Fibroblast of the aortic adventitia (primary cell): ENCODE results near the gene RTN1. TPM values are rescaled to one million over a fixed set of nuclear protein-coding genes. Genes with fewer than 3 reads are reported as not detected.

Experiments used
- DNase-seq: peaks from one replicate; pipeline ENCODE4 v3.0.0-alpha.2; 2010; ENCODE audit warnings: low read depth
- H3K4me3 ChIP-seq: 2 replicates; pipeline ENCODE4 v1.5.1; 2011; ENCODE audit warnings: low read depth, mild to moderate bottlenecking, control low read depth, low read length, moderate library complexity
- CTCF ChIP-seq: IDR thresholded peaks from 2 replicates; pipeline ENCODE4 v1.5.1; 2011; ENCODE audit warnings: mild to moderate bottlenecking, low read length, control low read depth, inconsistent platforms; ENCODE audit not compliant: insufficient read depth
- total RNA-seq: library from RNA; depleted of rRNA; stranded (reverse); fragments of >200 nt; gene quantifications from 2 replicates; pipeline ENCODE4 v1.2.3, GENCODE V29; 2012; ENCODE audit warnings: low replicate concordance

Gene RTN1
- total RNA-seq, 1 donor, result 0.27 TPM

GRCh38 chr14:59582161-59582560 is 288.4 kb downstream of the RTN1 start:
- H3K4me3 ChIP-seq, result no peak overlapping the region
- DNase-seq, result no peak
- TF ChIP-seq CTCF, result no peak

GRCh38 chr14:59580911-59581310 is 289.7 kb downstream of the RTN1 start:
- no peak for DNase-seq
- no peak for TF ChIP-seq CTCF
- H3K4me3 ChIP-seq, result no peak overlapping the region

- TF ChIP-seq CTCF, result peak; percentile 75
- peak within 1 kb of the TSS; percentile 59 for H3K4me3 ChIP-seq
- peak; percentile 69 for DNase-seq
Measured at GRCh38 chr14:59576332-59577294, 294.0 kb downstream of the RTN1 start, which contains the start of gene CCDC175. Gene CCDC175 (minus strand): TSS chr14:59576812. CDS start chr14:59576775, 37 bp downstream.

GRCh38 chr14:59570122-59570521 is 300.5 kb downstream of the RTN1 start:
- no peak for DNase-seq
- TF ChIP-seq CTCF, result no peak
- H3K4me3 ChIP-seq, result no peak overlapping the region

GRCh38 chr14:59566725-59567124 is 303.9 kb downstream of the RTN1 start:
- TF ChIP-seq CTCF, result no peak
- no peak for DNase-seq
- no peak overlapping the region for H3K4me3 ChIP-seq

- TF ChIP-seq CTCF, result no peak
- H3K4me3 ChIP-seq, result no peak overlapping the region
- DNase-seq, result no peak
Measured at GRCh38 chr14:59566296-59566695, 304.3 kb downstream of the RTN1 start.
